ENCODE measurements around the gene NECTIN2.

NECTIN2 gene

DNA sequence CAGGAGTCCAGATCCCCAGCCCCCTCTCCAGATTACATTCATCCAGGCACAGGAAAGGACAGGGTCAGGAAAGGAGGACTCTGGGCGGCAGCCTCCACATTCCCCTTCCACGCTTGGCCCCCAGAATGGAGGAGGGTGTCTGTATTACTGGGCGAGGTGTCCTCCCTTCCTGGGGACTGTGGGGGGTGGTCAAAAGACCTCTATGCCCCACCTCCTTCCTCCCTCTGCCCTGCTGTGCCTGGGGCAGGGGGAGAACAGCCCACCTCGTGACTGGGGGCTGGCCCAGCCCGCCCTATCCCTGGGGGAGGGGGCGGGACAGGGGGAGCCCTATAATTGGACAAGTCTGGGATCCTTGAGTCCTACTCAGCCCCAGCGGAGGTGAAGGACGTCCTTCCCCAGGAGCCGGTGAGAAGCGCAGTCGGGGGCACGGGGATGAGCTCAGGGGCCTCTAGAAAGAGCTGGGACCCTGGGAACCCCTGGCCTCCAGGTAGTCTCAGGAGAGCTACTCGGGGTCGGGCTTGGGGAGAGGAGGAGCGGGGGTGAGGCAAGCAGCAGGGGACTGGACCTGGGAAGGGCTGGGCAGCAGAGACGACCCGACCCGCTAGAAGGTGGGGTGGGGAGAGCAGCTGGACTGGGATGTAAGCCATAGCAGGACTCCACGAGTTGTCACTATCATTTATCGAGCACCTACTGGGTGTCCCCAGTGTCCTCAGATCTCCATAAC, 59.5 kb downstream of the NECTIN2 start, which contains the start of gene APOE:
APOE (plus strand) TSS at position 360 of the 724 bp plus-strand sequence. CDS start 829 bp downstream, outside the sequence.
- TF ChIP-seq ELF4 (IDR thresholded peaks at IDR 0.05): no peak
- no peak for TF ChIP-seq FOXM1 (IDR thresholded peaks at IDR 0.05; ENCODE audit: borderline replicate concordance)
- TF ChIP-seq L3MBTL2 (conservative IDR thresholded peaks at IDR 0.05): no peak
- TF ChIP-seq ZNF384 (IDR thresholded peaks at IDR 0.05): no peak
- no peak for TF ChIP-seq SUZ12 (IDR thresholded peaks at IDR 0.05)
- TF ChIP-seq BHLHE40 (IDR thresholded peaks at IDR 0.05; ENCODE audit: borderline replicate concordance): no peak
- no peak for TF ChIP-seq CTBP1 (IDR thresholded peaks at IDR 0.05; ENCODE audit: borderline replicate concordance)
- TF ChIP-seq NFRKB (IDR thresholded peaks at IDR 0.05): no peak
- no peak for TF ChIP-seq ARNT (IDR thresholded peaks at IDR 0.05)
- TF ChIP-seq FOXA1 (IDR thresholded peaks at IDR 0.05): no peak
- no peak for TF ChIP-seq LEF1 (IDR thresholded peaks at IDR 0.05; ENCODE audit: borderline replicate concordance)
- no peak for TF ChIP-seq FOXK2 (IDR thresholded peaks at IDR 0.05)
- TF ChIP-seq HDGF (IDR thresholded peaks at IDR 0.05; ENCODE audit: borderline replicate concordance): no peak
- no peak for TF ChIP-seq SP1 (IDR thresholded peaks at IDR 0.05)
- TF ChIP-seq TARDBP (IDR thresholded peaks at IDR 0.05): no peak
- TF ChIP-seq, protein P1, sequence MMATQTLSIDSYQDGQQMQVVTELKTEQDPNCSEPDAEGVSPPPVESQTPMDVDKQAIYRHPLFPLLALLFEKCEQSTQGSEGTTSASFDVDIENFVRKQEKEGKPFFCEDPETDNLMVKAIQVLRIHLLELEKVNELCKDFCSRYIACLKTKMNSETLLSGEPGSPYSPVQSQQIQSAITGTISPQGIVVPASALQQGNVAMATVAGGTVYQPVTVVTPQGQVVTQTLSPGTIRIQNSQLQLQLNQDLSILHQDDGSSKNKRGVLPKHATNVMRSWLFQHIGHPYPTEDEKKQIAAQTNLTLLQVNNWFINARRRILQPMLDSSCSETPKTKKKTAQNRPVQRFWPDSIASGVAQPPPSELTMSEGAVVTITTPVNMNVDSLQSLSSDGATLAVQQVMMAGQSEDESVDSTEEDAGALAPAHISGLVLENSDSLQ (IDR thresholded peaks at IDR 0.05): no peak
- DNase-seq (ENCODE audit: extremely low spot score): no peak
- ChIA-PET POLR2A (interaction anchor here (0.9 to 1.9 kb wide), 4 partner anchors 9 to 49 kb away, joined by 3 to 12 read pairs (median 4); partner anchors contain the start of genes APOC1, CLPTM1 and TOMM40), CTCF (interaction anchor here (0.7 to 1.4 kb wide), 4 partner anchors 15 to 49 kb away, joined by 3 to 4 read pairs (median 4); partner anchors contain the start of genes CLPTM1 and TOMM40)

DNA sequence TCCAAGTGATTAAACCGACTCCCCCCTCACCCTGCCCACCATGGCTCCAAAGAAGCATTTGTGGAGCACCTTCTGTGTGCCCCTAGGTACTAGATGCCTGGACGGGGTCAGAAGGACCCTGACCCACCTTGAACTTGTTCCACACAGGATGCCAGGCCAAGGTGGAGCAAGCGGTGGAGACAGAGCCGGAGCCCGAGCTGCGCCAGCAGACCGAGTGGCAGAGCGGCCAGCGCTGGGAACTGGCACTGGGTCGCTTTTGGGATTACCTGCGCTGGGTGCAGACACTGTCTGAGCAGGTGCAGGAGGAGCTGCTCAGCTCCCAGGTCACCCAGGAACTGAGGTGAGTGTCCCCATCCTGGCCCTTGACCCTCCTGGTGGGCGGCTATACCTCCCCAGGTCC, 61.5 kb downstream of the NECTIN2 start:
- ChIA-PET POLR2A (interaction anchor here (0.7 kb wide), 1 partner anchor 47 kb away, joined by 3 read pairs; the partner anchor contains the start of gene CLPTM1), CTCF (no interaction called here)
- no peak for DNase-seq (ENCODE audit: extremely low spot score)
- no peak for TF ChIP-seq FOXM1 (IDR thresholded peaks at IDR 0.05; ENCODE audit: borderline replicate concordance)
- no peak for TF ChIP-seq ZNF384 (IDR thresholded peaks at IDR 0.05)
- TF ChIP-seq FOXK2 (IDR thresholded peaks at IDR 0.05): no peak
- TF ChIP-seq HDGF (IDR thresholded peaks at IDR 0.05; ENCODE audit: borderline replicate concordance): no peak
- TF ChIP-seq SUZ12 (IDR thresholded peaks at IDR 0.05): no peak

DNA sequence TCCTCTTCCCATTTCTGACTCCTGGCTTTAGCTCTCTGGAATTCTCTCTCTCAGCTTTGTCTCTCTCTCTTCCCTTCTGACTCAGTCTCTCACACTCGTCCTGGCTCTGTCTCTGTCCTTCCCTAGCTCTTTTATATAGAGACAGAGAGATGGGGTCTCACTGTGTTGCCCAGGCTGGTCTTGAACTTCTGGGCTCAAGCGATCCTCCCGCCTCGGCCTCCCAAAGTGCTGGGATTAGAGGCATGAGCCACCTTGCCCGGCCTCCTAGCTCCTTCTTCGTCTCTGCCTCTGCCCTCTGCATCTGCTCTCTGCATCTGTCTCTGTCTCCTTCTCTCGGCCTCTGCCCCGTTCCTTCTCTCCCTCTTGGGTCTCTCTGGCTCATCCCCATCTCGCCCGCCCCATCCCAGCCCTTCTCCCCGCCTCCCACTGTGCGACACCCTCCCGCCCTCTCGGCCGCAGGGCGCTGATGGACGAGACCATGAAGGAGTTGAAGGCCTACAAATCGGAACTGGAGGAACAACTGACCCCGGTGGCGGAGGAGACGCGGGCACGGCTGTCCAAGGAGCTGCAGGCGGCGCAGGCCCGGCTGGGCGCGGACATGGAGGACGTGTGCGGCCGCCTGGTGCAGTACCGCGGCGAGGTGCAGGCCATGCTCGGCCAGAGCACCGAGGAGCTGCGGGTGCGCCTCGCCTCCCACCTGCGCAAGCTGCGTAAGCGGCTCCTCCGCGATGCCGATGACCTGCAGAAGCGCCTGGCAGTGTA, 62.2 kb downstream of the NECTIN2 start:
- CTCF ChIA-PET: no interaction called here
- POLR2A ChIA-PET: interaction anchor here (0.6 to 1.6 kb wide), 3 partner anchors 18 to 47 kb away, joined by 3 read pairs; partner anchors contain the start of gene CLPTM1
- no peak for TF ChIP-seq SUZ12 (IDR thresholded peaks at IDR 0.05)
- TF ChIP-seq TARDBP (IDR thresholded peaks at IDR 0.05): no peak
- TF ChIP-seq NFRKB (IDR thresholded peaks at IDR 0.05): no peak
- TF ChIP-seq, protein P1 (IDR thresholded peaks at IDR 0.05): no peak
- TF ChIP-seq FOXA1 (IDR thresholded peaks at IDR 0.05): no peak
- TF ChIP-seq LEF1 (IDR thresholded peaks at IDR 0.05; ENCODE audit: borderline replicate concordance): no peak
- TF ChIP-seq SP1 (IDR thresholded peaks at IDR 0.05): no peak
- no peak for TF ChIP-seq ELF4 (IDR thresholded peaks at IDR 0.05)
- TF ChIP-seq FOXK2 (IDR thresholded peaks at IDR 0.05): no peak
- no peak for TF ChIP-seq ZNF384 (IDR thresholded peaks at IDR 0.05)
- TF ChIP-seq ARNT (IDR thresholded peaks at IDR 0.05): no peak
- no peak for TF ChIP-seq CTBP1 (IDR thresholded peaks at IDR 0.05; ENCODE audit: borderline replicate concordance)
- no peak for TF ChIP-seq FOXM1 (IDR thresholded peaks at IDR 0.05; ENCODE audit: borderline replicate concordance)
- no peak for TF ChIP-seq HDGF (IDR thresholded peaks at IDR 0.05; ENCODE audit: borderline replicate concordance)
- TF ChIP-seq BHLHE40 (IDR thresholded peaks at IDR 0.05; ENCODE audit: borderline replicate concordance): no peak
- TF ChIP-seq L3MBTL2 (conservative IDR thresholded peaks at IDR 0.05): no peak
- no peak for DNase-seq (ENCODE audit: extremely low spot score)

DNA sequence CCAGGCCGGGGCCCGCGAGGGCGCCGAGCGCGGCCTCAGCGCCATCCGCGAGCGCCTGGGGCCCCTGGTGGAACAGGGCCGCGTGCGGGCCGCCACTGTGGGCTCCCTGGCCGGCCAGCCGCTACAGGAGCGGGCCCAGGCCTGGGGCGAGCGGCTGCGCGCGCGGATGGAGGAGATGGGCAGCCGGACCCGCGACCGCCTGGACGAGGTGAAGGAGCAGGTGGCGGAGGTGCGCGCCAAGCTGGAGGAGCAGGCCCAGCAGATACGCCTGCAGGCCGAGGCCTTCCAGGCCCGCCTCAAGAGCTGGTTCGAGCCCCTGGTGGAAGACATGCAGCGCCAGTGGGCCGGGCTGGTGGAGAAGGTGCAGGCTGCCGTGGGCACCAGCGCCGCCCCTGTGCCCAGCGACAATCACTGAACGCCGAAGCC, 62.8 kb downstream of the NECTIN2 start:
- ChIA-PET POLR2A (interaction anchor here (0.6 to 1.6 kb wide), 2 partner anchors 19 to 41 kb away, joined by 3 read pairs; no protein-coding TSS in a partner anchor), CTCF (no interaction called here)

More for the DNA sequence above, 62.8 kb downstream of the NECTIN2 start:
- DNase-seq (ENCODE audit: extremely low spot score): no peak
- TF ChIP-seq LEF1 (IDR thresholded peaks at IDR 0.05; ENCODE audit: borderline replicate concordance) (no peak), HDGF (IDR thresholded peaks at IDR 0.05; ENCODE audit: borderline replicate concordance) (no peak), FOXK2 (IDR thresholded peaks at IDR 0.05) (no peak), ZNF384 (IDR thresholded peaks at IDR 0.05) (no peak), TARDBP (IDR thresholded peaks at IDR 0.05) (no peak), SUZ12 (IDR thresholded peaks at IDR 0.05) (no peak), SP1 (IDR thresholded peaks at IDR 0.05) (no peak), L3MBTL2 (conservative IDR thresholded peaks at IDR 0.05) (no peak), FOXA1 (IDR thresholded peaks at IDR 0.05) (no peak), NFRKB (IDR thresholded peaks at IDR 0.05) (no peak), BHLHE40 (IDR thresholded peaks at IDR 0.05; ENCODE audit: borderline replicate concordance) (no peak), FOXM1 (IDR thresholded peaks at IDR 0.05; ENCODE audit: borderline replicate concordance) (no peak), CTBP1 (IDR thresholded peaks at IDR 0.05; ENCODE audit: borderline replicate concordance) (no peak), ARNT (IDR thresholded peaks at IDR 0.05) (no peak), ELF4 (IDR thresholded peaks at IDR 0.05) (no peak)
- TF ChIP-seq, protein P1 (IDR thresholded peaks at IDR 0.05): no peak
